SK-N-DZ (cell line): Measurements from ENCODE around the gene MYO5B.
"Not testable (repeated sequence)": the region's sequence is repeated elsewhere in the genome, so short reads cannot be mapped to it uniquely, and the experiment has no call there.

Source experiments
- DNase-seq: peaks from one replicate; pipeline ENCODE4 v3.0.0-alpha.2; 2015; ENCODE audit warnings: low spot score

MYO5B gene

DNA sequence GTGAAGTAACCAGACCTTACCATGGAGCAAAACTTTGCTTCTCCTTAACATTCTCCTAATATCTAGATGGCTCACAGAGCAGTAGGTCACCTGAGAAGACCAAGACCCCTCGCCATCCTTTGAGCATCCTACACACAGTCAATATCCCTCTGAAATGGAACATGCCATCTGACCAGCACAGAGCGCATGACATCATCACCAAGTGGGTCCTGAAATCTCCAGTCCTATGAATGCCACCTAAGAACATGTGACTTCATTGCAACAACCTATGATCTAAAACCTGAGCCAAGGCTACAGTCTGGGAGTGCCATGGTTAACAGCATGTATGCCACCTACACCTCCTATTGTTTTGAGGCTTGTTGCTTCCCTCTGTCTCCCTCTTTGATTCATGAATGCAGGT, 305.4 kb downstream of the MYO5B start:
- DNase-seq, result not testable (repeated sequence)

DNA sequence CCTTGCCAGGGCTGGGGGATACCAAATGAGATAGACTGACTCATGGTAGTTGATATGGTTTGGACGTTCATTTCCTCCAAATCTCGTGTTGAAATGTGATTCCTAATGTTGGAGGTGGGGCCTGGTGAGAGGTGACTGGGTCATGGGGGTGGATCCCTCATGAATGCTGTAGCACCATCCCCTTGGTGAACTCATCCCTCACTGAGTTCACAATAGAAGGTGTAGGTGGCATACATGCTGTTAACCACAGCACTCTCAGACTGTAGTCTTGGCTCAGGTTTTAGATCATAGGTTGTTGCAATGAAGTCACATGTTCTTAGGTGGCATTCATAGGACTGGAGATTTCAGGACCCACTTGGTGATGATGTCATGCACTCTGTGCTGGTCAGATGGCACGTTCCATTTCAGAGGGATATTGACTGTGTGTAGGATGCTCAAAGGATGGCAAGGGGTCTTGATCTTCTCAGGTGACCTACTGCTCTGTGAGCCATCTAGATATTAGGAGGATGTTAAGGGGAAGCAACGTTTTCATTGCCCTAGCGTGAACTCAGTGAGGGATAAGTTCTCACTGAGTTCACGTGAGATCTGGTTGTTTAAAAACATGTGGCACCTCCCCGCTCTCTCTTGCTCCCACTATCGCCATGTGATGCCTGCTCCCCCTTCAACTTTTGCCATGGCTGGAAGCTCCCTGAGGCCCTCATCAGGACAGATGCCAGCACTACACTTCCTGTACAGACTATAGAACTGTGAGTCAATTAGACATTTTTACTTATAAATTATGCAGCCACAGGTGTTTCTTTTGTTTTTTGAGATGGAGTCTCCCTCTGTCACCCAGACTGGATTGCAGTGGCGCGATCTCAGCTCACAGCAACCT, 307.8 kb downstream of the MYO5B start:
- DNase-seq, result no peak

DNA sequence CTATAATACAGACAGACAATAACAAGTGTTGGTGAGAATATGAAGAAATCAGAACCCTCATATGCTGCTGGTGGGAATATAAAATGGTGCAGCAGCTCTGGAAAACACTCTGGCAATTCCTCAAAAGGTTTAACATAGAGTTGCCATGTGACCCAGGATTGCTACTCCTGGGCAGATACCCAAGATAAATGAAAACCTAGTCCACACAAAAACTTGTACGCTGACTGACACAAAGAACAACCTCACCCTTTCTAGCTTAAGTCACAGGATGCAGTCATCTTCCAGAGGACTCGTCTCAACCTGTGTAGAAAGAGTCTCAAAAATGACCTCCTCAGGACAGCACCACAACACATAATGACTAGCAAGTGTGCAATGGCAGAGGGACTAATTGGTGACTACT, 310.0 kb downstream of the MYO5B start:
- DNase-seq, result no peak

DNA sequence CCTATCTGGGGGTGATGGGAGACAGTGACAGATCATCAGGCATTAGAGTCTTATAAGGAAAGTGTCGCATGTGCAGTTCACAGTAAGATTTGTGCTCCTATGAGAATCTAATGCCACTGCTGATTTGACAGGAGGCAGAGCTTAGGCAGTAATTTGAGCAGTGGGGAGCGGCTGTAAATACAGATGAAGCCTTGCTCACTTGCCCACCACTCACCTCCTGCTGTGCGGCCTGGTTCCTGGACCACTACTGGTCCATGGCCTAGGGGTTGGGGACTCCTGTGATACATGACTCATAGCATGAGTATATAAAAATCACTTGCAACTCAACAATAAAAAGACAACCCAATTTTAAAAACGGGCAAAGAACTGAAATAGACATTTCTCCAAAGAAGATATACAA, 310.5 kb downstream of the MYO5B start:
- no peak for DNase-seq

DNA sequence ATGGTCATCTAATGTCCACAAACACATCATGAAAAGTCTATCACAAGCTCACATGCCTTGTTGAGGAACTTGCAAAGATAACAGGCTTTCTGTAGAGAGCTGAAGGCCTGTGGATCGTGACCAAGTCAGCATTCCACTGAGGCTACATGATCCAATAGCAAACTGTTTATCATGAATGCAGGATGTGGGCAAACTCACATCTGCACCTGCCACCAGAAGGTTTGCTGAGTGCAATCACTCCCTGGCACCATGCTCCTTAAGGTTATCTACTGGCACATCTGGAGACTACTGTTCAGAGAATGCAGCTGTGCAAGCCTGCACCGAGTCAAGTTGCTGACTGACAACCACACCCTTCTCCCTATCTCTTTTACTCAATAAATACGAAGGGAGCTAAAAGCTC, 314.3 kb downstream of the MYO5B start:
- no peak for DNase-seq

DNA sequence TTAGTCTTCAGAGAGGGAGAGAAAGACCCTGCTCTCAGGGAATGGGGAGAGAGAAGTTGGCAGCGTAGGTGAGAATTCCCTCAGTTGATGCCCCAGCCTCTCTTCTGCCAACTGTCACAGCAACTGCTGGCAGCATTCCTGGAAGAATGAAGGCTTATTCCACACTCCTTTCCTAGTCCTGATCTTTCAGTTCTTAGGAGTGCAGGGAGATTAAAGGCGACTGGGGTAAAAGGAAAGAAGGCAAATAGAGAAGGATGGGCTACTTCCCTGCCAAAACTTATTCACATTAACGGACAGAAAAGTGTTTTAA, 315.7 kb downstream of the MYO5B start:
- no peak for DNase-seq

DNA sequence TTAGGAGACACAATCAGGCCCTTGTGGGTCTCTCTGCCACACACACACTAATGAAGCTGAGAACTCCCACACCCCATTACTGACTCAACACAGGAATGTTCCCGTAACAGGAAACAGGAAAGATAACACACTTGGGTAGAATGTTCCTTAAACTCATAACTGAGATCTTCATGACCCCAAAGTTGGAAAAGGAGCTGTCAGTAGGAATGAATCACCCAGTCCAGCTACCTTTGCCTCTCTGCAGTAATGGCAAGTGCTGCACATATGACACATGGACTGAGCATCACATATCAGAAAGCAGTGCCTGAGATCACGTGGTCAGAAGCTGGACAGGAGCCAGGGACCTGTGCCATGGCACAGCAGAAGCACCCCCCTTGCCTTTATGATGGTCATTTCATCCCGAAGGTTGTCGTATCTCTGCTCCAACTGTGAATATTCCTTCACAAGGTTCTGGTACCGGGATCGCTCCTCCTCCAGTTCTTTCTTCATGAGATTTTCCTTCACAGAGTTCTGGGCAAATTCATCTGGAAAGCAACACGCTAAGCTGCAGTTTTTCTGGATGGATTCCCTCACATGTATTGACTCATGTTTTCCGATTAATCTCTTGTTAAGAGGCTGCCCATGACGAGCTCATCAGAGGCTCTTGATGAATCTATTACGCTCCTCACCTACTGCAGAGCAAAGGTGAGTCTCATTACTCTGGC, 316.2 kb downstream of the MYO5B start:
- DNase-seq, result no peak

DNA sequence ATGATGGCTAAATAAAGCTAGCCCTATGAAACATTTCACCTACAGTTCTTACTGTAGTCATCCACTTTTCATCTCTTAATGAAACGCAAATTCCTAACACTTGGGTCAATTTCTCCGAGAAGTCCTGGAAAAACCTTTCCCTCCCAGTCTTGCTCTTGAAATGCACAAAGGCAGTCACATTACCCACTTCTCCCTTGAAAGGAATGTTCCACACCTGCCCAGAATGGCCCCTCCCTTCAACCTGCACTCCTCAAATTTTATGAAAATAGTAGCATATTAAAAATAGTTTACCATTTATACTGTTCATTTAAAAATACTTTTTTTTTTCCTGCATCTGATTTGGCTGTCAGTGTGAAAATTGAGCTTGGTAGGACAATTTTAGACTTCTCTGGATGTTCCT, 316.9 kb downstream of the MYO5B start:
- DNase-seq, result no peak

DNA sequence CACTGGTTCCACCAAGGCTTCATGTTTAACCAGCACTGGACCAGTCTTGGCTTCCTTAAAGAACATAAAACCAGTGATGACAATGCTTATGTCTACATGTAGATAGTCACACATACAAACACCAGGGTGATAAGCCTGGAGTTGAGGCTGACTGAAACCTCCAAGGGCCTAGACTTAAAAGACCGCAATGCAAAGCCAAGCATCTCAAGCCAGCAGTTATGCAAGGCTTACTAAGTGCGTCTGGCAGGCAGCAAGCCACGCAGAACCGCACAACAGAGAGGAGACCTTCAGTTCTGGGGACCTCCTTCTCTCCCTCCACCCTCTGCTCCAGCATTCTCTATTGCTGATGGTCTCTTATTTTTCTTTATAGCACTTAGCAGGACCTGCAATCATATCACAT, 318.4 kb downstream of the MYO5B start:
- no peak for DNase-seq

DNA sequence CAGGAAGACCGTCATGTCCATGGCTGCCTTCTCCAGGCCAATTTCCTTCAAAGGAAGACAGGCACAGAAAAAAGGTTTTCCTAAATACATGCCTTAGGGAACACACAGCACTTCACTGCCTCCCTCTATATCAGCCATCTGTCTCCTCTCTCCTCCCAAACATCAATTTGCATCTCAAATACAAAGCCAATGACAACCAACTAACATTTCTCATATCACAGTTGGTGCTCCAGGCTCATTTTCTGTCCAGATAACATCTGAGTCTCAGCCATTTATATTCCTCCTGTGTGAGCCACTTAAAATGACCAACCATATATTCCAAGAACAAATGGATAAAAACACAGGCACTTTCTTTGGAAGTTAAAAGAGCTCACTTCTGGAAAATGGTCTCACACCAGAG, 319.2 kb downstream of the MYO5B start:
- peak; percentile 8 for DNase-seq

DNA sequence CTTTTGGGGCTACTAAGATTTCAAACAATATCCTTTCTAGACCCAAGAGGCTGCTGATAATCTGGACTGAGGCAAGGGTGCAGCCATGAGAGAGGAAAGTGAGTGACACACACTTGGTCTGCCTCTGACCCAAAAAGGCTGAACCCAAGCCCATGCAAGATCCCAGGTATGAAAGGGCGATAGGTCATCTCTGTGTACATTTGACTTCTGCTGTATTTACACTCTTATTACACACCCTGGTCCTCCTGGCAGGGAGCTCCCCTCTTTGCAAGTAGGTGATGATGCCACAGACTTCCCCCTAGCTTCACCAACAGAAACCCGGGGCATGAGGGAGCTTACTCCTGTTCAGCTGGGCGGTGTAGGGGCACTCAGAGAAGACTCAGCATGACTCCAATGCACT, 319.8 kb downstream of the MYO5B start:
- DNase-seq, result no peak

DNA sequence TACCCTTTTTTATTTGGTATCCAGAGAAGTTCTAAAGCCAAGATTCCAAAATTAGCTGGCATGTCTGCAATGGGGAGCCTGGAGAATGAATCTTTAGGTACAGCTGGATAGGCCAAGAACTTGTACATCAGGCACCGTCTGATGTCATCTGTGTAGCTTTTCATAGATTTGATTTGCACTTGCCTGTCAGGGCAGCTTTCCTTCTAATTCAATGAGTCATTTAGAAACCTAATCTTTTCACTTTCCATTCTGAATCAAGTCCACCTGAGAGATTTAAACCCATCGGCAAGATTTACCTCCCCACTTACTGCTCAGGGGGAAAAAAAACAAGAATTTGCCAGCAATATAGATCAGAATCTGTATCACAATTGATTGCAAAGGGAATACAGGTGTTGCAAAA, 320.7 kb downstream of the MYO5B start:
- DNase-seq, result no peak

DNA sequence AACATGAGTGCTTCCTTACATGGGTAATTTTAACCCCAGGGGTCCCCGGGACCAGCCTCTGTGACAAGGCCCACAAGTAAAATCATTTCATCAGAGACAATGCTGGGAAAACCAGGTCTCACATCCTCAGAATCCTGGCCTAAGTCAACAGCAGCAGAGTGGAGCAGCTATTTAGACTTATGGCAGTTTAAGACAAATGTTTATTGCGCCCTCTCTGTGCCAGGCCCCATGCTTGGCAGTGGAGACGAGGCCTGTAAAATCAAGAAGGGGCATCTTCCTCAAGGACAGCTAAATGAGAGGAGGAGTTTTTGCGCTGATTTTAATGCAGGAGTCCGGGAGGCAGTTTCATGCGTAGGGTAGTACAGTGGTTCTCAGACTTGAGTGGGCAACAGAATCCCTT, 325.6 kb downstream of the MYO5B start:
- DNase-seq, result no peak

DNA sequence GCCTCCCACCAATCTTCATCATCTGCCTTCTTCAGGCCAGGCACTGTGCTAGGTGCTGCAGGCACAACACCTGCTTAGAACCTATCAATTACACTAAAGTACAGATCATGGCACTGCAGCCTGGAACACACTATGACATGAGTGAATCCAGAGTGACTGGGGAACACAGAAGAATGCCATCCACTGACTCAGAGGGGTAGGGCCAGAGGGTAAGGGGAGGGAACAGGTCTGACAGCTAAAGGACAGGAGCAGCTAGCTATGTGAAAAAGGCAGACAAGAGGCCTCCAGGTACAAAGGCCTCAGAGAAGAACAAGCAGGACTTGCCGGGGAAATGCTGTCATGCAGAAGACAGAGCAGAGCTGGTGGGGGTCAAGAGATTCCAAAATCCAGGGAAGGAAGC, 328.3 kb downstream of the MYO5B start:
- DNase-seq, result no peak

DNA sequence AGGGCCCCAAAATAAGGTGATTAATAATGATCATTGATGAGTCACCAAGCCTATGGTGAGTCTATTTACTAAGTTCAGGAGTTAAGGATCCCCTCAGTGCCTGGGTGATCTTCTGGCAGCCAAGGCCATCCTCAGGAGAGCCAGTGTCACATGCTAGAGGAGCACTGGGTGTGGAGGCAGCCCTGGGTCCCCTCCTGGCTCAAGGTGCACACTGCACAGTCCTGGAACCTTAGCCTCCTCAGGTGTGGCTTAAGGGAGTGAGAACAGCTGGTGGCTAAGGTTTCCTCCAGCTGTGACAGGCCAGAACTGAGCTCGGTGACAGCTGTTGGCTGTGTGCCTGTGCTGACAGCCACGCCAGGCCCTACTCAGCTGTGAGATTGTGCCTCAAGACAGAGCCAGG, 329.5 kb downstream of the MYO5B start:
- no peak for DNase-seq

DNA sequence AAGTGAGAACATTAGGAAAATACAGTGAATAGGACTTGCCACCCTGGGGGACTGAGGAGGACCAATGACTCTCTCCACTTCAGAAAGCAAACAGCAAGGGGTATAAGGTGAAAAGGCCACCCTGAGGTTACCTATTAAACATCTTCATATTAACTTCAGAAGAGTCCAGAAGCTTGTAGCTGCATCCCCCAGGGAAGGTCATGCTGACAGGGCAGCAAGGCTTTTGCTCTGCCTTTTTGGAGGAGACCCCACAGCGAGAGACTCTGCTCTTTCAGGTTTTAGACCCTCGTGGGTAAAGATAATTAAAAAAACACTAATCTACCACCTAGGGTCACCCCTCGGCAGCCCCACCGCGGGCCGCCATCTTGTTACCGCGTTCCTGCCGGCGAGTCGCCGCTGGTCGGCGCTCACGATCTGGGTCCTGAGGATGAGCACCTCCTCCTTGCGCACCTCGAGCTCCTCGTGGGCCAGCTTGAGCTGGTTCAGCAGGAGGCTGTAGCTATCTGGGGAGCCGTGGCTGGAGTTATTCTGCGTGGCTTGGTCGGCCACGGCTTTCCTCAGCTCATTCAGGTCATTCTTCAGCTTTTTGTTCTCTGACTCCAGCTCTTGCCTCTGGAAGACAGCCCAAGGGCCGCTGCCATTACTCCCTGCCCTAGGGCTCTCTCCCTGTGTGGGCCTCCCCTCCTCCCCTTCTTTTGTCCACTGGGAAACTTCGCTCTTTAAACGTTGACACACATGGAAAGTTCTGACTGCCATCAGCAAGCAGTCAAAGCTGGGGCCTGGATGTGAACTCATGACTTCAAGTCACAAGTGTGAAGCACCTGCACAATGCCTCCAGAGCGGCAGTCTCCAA, 331.0 kb downstream of the MYO5B start:
- DNase-seq, result no peak

DNA sequence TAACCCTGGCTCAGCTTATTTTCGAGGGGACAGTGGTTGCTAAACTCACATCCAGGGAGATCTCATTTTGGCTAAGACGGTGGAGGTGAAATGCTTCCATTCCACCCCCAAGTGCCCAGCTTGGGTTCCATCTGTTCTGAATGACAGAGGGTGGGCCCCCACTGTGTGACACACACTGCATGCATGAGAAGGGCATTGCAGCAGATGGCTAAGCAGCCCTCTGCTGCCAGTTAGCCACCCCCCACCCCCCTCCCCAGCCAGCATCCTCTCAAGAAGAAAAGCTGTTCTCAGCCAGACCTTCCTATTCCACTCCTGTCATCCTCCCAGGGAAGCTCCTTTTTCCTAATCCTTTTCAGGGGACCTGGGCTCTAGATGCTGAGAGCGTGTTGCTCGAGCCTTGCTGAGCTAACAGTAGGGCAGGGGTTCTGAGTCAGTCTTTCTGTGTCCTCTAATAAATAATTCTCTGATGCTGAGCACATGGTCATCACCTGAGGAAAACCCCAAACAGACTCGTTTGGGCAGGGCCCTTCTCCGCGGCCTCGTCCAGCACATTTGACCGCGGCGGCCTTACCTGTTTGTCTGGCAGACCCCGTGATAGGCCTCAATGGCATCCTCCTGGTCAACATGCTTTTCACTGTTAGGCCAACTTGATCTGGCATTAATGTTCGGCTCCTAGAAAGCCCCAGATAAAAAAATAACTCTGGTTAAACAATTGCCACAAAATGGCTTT, 332.1 kb downstream of the MYO5B start:
- no peak for DNase-seq

DNA sequence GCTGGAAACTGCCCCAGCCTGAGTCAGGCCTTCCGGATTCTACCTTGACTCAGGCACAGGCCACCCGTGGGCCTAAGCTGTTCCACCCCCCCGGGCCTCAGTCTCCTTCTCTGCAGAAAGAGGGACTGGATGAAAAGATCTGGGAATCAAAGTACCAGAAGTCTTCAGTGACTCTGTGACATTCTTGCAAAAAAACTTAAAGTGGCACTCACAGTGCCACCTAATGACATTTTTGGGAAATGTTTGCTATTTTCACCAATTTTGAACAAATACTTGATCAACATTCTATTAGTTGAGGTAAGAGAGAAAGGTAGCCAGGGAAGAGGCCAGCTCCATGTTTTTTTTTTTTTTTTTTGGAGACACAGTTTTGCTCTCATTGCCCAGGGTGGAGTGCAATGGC, 333.3 kb downstream of the MYO5B start:
- DNase-seq, result no peak

DNA sequence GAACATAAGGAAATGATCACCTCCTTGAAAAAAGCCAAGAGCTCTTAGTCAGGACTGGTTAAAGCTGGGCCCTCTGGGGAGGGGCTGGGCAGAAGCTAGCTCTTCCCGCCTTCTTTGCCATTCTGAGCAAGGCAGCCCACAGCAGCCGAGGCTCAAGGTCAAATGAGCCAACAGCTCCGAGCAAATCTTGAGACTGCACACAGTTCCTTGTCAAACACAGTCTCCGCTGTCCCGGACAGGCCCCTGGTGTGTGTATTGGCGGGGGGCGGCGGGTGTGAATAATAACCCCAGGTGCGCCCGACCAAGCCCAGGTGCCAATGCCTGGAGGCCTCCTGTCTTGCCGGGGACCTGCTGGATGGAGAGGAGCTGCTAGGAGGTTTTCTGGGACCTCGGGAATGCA, 335.2 kb downstream of the MYO5B start:
- DNase-seq, result no peak

DNA sequence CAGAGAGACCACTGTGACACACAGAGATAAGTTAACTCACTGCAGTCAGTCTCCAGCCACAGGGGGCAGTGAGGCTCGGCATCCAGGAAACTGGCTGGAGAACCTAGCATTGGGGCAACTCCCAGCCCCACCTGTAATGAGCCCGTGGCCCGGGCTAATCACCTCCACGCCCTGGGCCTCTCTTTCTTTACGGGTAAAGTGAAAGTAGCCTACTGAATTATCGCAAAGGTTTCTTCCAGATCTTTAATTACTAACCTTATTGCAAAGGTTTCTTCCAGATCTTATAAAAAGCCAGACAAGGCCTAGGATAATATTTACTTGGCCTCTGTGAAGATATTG, 336.0 kb downstream of the MYO5B start:
- DNase-seq, result no peak

DNA sequence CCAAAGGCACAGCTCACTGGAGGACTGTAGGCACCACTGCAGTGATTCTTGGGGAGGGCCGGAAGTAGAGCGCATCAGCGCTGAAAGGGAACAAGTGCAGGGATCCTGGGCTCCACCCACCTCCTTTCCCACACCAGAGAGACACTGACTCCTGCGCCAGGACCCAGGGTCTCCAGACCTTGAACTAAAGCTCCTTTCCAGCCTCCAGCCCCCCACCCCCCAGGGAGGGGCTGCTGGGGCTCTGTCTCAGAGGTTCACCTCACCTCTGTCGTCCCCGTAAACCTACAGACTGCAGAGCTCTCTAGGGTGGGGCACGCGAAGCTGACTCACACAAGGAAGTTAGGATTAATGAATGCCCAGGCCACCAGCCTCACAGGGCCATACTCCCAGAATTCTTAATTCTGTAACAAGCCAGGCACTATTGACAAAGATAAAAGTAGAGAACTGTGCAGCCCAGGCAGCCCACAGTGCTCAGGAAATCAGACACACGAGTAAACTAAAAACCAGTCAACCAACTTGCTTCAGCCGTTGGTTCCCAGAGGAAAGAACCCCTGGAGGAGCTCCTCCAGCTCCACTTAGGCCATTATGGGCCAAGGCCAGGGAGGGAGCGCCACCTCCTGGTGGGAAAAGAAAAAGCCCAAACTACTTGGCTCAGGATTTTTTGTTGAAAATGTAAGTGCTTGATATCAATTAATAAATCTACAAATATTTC, 336.5 kb downstream of the MYO5B start:
- peak; percentile 56 for DNase-seq
